HG03064 (cell line): Measurements from ENCODE around the gene GABRG3.

ENCODE experiments used
- ATAC-seq: cut with Tn5 transposase; IDR thresholded peaks from one replicate; pipeline ENCODE4 v1.9.1; 2021; ENCODE audit warnings: low read depth; ENCODE audit not compliant: unreplicated experiment

The GABRG3 gene

DNA sequence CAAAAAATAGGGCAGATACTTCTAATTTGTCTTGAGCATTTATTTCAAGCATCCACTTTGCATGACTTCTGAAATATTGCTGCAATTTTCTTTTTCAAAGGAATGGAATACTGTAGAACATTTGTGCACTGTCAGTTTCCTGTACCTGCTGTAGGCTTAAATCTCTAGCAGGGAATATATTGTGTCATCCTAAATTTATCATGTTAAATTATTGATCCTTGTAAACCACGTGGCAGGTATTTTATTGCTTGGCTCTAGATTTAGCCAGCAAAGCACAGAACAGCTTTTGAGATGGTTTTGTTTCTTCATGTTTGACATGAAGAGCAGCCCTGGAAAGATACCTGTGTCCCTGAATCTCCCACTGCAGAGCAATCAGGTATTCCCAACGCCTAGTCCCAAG lies 470.1 kb downstream of the GABRG3 start:
- no peak for ATAC-seq

DNA sequence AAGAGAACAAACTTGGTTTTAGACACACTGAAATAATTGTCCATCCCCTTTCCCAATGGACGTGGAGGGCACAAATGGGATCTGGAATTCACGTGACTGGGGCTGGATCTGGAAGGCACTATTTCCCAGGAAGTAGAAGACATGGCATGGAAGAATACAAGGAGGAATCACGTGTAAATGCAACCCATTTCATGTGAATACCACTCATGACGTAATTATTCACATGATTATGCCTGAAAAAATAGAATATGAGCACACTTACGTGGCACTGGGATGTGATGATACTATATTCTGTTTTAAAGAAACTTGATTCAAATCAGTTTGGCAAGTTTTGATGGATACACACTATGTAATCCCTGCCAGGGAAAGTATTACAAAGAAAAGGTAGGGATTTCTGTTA lies 477.3 kb downstream of the GABRG3 start:
- ATAC-seq = no peak

GRCh38 chr15:27448986-27449385 lies 478.0 kb downstream of the GABRG3 start:
- ATAC-seq = no peak

GRCh38 chr15:27449941-27450340 lies 479.0 kb downstream of the GABRG3 start:
- no peak for ATAC-seq

- ATAC-seq = no peak
Measured at GRCh38 chr15:27454281-27455075, 483.5 kb downstream of the GABRG3 start.

GRCh38 chr15:27456807-27457206 lies 485.8 kb downstream of the GABRG3 start:
- ATAC-seq = no peak

GRCh38 chr15:27457766-27458165 lies 486.8 kb downstream of the GABRG3 start:
- no peak for ATAC-seq

DNA sequence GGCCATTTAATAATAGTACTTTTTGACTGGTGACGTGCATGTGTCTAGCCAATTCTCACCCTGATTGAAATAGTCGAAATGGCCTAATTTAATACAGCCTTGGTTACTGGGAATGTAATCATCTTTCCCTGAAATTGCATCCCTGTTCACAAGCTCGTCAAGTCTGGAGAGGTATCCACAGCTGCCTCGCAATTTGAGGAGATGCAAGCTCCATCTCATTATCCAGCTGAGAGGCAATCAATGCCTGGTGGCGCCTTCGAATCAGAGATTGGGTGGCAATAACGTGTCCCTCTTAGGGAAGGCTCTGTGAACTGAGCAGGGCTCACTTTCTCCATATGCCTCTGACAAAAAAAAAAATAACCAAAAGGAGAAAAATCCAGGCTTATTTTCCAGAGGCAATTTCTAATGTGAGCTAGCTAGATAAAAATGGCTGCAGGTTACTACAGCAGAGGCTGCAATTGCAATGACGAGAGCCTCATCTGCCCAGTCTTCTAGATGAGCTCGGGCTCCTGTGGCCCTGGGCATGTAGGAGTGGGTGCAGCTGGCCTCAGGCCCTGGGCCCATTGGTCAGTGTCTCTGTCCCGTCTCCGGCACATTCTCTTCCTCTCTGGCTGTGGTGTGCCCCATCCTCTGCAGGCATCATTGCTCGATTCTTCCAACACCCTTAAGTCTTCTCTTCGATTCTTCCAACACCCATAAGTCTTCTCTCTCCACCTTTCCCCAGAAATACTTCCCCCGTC lies 487.5 kb downstream of the GABRG3 start:
- no peak for ATAC-seq

GRCh38 chr15:27459836-27460235 lies 488.9 kb downstream of the GABRG3 start:
- no peak for ATAC-seq

DNA sequence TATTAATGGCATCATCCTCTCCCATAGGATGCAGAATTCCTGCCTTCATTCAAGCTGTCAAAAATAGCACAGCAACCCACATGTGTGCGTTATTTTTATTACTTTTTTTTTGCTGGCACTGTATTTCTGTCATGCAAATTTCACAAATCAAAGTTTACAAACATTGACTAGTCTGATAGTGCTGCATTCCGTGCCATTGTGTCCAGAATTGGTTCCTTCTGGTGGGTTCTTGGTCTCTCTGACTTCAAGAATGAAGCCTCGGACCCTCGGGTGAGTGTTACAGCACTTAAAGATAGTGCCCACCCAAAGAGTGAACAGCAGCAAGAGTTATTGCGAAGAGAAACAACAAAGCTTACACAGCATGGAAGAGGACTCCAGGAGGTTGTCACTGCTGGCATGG lies 490.2 kb downstream of the GABRG3 start:
- no peak for ATAC-seq

- ATAC-seq = no peak
Measured at GRCh38 chr15:27463525-27464088, 492.6 kb downstream of the GABRG3 start.

DNA sequence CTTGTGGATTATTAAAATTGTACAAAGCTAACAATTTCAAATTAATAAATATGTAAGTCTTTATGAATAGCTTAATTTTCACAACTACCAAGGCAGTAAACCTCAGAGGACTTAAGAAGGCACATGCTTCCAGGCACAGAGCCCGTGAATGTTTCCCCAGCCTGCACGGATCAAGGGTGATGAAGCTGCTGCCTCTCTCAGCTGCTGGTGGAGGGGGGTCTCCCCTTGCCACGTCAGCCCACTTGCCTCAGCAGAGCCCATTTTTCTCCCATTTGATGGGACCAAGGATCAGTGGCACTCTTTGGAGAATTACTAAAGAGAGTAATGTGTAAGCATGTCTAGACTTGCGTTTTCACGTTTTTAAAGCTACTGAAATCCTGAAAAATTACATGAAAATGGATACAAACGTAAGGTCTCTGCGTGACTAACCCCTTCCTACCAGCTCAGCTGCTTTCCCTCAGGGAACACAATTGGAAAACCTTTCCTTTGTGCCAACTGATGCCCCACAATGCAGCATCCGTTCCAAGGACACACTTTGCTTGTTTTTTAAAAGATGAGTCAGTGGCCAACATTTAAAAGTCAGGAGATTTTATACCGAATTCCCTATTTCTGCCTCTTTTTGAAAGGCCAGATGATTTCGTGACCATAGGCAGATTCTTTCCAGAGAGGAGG lies 494.1 kb downstream of the GABRG3 start:
- no peak for ATAC-seq

DNA sequence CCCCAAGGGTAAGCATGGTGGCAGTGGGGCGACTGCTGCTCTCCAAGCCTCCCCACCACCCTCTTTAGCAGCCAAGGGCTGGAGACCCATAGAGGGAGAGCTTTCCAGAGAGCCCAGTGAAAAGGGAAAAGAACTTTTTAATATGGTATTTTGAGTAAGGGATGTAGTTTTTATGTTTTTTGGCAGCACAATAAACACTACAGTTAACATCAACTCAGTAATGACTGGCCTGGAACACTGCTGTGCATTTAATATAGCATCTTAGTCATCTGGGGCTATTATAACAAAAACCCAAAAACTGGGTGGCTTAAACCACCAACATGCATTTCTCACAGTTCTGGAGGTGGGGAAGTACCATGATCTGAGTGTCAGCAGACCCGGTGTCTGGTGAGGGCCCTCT lies 495.8 kb downstream of the GABRG3 start:
- ATAC-seq = no peak

- no peak for ATAC-seq
Measured at GRCh38 chr15:27468151-27468591, 497.2 kb downstream of the GABRG3 start.

DNA sequence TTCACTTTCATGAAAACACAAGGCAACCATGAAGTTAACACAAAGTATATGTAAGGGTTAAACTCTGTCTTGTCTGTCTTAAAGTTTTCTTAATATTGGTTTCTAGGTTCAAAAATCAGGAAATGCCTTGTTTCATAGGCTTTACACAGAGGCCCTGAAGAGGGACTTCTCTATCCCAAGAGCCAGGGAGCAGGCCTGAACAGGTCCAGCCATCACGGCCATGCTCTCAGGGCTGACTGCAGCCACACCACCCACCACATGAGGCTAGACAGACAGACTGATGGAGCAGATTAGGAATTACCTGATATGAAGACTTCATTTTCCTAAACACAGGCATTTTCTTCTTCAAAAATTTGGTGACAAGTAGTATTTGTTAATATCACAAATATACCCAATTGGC lies 502.9 kb downstream of the GABRG3 start:
- ATAC-seq = no peak

- no peak for ATAC-seq
Measured at GRCh38 chr15:27475395-27475794, 504.4 kb downstream of the GABRG3 start.

DNA sequence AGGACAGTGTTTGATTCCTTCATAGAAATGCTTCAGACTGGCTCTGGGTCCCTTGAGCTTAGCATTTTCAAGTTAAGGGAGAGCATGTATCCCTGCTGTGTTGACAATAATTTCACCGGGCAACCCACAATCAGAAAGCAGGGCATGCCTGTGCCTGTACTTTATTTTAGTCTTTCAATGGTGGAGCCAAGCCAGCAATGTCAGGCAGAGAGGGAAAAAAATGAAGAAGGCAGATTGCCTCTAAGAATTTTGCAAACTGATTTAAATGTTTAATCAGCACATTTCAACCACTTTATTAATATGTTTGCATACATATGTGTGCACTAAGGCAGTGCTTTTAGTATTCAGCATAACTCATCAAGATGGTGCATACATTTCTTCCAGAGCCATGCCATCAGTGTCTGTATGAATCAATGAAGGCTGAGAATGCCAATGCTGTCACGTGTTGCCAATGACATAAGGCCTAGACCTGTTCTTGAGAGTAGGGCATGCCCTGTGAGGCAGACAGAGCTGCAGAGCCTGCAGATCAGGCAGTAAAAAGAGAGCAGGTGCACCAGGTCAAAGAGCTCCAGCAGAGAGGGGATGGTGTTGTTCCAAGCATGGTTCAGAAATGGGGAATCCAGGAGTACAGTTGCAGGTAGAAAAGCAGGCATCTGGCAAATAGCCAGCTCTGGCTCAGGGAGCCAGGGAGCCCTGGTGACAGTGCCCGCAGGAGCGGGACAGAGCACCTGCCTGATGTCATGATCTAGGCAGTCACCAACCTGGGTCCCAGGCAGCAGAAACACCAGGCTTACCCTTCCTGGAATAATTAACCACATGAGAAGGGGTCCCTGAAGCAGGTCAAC lies 508.5 kb downstream of the GABRG3 start:
- ATAC-seq = no peak

DNA sequence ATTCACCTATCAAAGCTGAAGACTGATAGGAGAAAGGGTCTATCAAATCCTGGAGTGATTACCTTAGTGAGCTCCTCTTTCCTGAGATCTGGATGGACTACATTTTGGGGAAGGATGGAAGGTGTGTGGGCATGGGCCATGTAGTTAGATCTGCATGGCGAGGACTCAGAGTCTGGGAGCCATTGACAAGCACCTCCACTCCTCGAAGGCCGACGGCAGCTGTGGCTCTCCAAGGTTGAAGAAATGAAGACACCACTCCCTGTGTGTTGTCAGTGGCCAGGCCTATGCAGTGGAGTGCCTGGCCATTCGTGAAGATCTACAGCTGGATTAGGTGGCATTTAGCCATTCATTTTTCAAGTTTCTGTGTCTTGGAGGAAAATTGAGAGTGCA lies 509.2 kb downstream of the GABRG3 start:
- no peak for ATAC-seq

DNA sequence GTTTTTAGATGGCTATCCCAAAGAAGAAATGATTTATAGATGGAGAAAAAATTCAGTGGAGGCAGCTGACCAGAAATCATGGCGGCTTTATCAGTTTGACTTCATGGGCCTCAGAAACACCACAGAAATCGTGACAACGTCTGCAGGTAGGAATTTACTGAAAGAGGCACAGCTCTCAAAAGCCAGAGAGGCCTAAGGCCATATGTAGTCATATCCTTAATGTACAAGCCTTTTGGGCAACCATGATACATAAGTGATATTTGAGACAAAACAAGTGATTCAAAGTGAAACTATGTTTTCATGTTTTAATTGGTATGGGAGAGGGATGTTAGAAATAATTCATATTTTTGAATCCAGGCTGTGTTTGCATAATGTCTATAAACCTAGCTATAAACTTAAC lies 509.7 kb downstream of the GABRG3 start:
- no peak for ATAC-seq

DNA sequence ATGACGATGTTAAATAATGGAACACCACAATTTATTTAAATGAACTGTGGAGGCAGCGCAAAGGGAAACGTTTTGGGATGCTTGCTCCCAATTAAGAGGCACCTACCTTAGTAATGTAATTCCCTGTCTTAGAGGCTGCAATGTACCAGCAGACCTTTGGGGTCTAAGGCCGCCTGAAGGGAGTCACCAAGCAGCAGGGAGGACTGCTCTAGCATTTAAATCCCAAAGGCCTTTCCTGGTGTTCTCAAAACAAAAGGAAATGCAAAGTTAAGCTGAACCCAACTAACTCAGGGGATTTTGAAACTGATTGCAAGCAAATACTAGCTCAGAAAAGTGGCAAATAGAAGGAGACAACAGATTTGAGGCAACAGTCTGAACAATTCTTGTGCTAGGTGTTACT lies 510.8 kb downstream of the GABRG3 start:
- no peak for ATAC-seq
